Activated CD4-positive, alpha-beta T cell treated with anti-CD3 and anti-CD28 coated beads for 1 hour (primary cell): ENCODE measurements around the gene SCPEP1.
"Not testable (repeated sequence)": the region's sequence is repeated elsewhere in the genome, so short reads cannot be mapped to it uniquely, and the experiment has no call there.

Experiments
- DNase-seq: peaks from one replicate; pipeline ENCODE4 v3.0.0-alpha.2; 2020

SCPEP1 gene, protein sequence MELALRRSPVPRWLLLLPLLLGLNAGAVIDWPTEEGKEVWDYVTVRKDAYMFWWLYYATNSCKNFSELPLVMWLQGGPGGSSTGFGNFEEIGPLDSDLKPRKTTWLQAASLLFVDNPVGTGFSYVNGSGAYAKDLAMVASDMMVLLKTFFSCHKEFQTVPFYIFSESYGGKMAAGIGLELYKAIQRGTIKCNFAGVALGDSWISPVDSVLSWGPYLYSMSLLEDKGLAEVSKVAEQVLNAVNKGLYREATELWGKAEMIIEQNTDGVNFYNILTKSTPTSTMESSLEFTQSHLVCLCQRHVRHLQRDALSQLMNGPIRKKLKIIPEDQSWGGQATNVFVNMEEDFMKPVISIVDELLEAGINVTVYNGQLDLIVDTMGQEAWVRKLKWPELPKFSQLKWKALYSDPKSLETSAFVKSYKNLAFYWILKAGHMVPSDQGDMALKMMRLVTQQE

DNA sequence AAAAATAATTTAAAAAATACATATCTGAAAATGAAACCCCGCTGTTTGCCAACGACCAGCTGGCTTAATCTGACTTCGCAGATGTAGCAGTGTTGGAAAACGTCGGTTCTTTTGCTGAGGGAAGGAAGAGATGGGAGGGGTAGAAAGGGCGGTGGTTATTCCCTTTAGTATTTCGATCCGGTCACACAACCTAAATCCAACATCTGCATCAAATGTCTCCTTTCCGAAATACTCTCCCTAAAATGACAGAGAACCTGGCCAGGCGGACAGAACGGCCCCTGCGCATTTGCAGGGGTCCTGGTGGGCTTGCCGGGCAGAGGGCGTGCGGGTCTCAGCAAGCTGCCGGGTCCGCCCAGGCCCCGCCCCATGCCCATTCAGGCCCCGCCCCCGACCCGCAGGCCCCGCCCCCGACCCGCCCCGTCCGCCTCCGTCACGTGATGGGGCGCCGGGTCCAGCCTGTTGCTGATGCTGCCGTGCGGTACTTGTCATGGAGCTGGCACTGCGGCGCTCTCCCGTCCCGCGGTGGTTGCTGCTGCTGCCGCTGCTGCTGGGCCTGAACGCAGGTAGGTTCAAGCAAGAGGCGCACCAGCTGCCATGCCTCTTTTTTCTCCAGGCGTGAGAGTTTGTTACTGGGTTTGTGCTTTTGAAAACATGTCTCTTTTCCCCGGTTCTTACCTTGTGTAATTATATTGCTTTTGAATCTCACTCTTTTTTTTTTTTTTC, at the start of gene SCPEP1:
Gene SCPEP1, plus strand, starts transcription at position 459 of the 723 bp plus-strand sequence. Its CDS starts 29 bp downstream, at position 488.
- peak; percentile 74 for DNase-seq

DNA sequence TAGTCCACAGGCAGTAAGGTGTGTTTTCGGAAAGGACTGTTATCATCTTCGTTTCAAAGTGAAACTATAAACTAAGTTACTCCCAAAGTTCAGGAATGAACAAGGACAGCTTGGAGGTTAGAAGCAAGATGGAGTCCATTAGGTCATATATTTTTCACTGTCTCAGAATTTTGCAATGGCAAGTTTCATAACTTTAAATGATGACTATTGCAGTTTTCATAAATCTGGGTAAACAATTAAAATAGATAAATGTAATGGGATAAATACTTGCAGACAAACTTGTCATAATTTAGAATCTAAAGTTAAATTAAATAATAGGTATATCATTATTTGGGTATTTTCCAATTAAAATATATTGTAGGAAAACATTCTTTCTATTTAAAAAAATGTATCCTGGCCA, 49.3 kb upstream of the SCPEP1 start:
- no peak for DNase-seq

DNA sequence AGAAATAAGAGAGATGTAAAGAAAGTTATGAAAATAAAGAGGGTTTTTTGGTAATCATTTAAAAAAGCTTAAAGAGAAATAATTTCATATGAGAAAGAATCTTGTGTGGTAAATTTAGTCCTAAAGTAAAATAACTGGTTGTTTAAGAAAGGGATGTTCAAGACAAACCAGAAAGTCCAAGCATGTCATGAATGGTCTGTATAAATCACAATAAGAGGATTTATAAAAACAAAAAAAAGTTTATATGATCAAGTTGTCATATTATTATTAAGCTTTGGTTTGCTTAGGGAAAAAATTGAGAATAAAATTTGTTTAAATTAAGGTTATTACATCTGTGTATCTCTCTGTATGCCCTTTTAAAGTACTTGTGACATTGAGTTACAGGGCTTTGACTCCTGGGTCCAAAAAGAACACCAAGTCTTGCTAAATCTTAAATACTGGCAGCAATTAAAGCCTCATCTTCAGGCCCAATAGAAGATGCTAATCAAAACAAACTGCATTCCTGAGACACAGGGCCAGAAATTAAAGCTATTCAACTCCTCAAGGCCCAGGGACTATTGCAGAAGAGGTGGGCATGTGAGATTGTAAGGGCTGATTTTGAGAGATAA, 48.5 kb upstream of the SCPEP1 start:
- no peak for DNase-seq

DNA sequence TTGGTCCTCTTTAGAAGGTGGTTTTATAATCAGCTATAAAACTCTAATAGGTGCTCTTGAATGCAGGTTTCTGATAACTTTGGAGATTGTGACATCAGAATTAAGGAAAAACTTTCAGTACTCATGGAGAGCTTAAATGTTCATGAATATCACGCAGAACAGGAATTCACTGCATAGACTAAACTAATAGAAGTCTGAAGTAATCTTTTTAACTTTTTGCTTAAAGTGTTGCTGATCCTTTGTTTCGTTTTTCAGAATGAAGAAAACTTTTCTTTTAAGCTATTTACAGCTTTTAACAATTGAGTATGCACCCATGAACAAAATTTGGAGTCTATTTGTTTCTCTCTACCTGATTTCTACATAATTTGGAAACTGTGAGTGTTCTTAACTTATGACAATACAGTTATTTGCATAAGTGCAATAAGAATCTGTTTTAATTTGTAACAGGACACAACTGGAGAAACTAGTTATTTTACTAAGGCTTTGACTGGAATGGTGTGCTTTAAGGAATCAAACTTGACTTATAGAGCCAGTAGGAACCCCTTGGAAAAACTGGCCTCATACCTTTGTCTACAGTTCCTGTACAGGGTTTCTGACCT, 47.1 kb upstream of the SCPEP1 start:
- DNase-seq = no peak

DNA sequence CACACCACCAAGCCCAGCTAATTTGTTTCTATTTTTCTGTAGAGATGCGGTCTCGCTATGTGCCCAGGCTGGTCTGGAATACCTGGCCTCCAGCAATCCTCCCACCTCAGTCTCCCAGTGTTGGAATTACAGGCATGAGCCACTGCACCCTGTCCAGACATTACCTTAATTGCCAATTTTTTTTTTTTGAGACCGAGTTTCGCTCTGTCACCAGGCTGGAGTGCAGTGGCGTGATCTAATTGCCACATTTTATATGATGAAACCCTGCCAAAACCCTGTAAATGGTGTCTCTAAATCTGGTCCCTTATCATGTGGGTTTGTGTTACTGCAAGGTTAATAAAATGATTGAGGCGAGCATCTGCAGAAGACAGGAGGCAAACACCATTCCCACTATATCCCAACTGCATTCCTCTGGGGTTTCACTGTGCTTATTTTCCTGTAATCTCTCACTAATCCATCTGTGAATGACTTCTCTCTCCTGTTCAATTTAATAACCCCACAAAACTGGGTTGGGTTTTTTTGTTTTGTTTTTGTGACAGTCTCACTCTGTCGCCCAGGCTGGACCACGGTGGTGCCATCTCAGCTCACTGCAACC, 44.7 kb upstream of the SCPEP1 start:
- no peak for DNase-seq

DNA sequence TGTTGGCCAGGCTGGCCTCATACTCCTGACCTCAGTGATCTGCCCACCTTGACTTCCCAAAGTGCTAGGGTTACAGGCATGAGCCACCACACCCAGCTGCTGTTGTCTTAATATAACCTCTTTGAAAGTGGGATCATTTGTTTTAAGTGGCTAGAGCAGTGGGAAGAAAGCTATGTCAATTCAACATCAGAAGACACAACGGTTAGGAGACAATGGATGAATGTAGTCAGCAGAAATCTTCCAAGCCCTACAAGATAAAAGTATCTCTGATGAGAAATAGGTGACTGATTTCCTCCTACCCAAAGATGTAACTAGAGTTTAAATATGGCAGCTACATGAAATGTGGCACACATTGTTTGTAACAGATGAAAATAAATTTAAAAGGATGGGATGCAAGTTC, 44.1 kb upstream of the SCPEP1 start:
- no peak for DNase-seq

DNA sequence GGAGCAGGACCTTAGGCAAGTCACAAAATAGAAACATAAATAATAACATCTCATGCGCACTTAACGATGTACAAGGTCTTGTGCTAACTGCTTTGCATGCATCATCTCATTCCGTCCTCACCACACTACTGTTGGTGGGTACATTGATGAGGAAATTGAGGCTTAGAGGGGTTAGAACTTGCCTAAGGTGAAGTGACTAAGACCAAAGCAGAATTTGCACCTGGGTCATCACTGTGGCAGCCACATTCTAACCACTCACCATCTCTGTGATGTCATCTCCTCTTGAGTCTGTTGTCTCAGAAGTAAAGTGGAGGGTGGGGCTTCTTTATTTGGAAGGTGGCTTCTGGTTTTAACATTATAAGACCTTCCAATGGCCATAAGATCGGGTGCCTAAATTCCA, 43.7 kb upstream of the SCPEP1 start:
- DNase-seq = no peak

DNA sequence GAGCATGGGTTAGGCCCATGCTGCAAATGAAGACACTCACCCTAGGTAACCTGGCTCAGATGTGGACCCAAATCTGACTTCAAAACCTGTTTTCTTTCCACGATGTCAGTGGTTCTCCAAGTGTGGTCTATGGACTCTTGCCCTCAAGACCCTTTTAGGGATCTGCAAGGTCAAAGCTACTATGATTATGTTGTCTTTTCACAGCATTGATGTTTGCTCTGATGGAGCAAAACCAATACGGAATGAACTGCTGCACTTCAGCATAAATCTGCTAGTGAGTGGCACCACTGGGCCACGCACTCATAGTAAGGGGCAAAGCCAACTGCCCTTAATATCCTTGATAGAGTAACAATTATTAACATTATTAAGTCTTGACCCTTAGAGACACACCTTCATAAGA, 42.5 kb upstream of the SCPEP1 start:
- DNase-seq = no peak

DNA sequence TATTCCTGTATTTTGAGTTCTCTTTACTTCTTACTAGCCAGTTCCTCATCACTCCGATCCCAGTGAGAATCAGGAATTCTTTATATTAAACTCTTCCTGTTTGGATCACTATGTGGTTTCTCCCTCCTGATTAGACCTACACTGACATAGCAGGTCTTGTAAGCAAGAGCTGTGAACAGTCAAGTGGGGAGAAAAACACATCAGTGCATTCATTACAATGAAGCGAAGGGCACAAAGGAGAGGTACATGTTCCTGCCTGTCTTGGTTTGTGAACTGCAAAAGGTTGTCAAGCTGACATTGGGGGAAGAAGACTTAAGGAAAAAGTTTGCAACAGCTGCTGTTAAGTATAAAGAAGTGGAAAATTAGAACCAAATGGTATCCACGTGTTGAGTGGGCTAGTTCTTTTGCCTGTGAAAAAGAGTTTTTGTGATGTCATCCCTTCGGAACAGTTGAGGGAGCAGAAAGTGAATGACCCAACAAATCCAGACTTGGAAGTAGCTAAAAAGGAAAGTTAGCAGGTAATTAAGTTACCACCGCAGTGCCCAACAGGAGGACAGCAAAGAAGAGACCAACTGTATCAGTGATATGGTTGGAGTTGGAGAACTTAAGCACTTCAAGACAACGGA, 41.1 kb upstream of the SCPEP1 start:
- no peak for DNase-seq

DNA sequence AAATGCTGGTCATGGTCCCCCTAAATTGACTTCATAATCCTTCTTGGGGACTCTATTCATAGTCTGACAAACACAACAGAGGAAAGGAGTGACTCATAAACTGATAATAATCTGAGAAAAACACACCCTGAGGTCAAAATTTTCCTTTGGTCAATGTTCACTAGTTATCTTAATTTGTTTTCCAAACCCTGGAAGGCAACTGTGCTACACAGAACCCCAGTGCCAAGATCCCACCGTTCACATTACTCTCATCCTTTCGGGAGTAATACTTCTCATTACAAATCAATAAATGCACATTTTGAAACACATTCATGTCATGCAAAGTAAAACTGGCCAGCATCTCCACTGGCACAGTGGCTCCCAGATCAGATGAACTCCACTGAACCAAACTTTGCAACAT, 40.2 kb upstream of the SCPEP1 start:
- no peak for DNase-seq

DNA sequence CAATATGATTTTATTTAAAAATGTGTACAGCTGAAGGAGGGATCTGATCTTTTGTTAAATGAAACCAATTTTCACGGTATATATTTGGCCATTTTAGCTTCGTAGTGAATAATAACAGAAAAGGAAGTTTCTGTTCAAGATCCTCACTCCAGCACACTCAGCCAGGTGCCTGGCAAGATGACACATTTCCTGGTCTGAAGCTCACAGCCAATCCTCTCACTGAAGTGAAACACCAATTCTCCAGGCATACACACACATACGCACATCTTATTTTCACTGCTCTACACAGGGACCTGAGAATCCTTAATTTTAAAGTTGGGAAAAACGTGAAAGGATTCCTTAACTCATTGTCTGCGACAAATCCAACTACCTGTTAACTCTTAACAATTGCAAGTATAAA, 39.7 kb upstream of the SCPEP1 start:
- DNase-seq = not testable (repeated sequence)

DNA sequence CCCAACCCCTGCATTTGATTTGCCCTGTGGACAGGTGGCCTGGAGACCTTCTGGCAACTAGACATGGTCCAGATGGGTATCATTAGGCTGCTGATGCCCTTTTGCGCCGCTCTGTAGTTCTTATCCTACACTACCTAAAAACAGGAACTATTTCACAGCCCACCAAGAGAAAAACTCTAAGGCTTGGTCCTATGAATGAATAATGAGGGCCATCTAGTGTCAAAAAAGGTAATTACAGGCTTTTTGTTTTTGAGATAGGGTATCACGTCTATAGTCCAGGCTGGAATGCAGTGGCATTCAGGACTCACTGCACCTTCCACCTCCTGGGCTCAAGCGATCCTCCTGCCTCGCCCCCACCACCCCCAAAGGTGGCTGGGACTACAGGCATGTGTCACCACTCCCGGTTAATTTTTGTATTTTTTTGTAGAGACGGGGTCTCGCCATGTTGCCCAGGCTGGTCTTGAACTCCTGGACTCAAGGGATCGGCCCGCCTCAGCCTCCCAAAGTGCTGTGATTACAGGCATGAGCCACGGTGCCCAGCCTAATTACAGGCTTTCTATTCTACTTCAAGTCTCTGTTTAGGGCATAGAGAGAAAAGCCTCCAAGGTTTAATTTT, 38.0 kb upstream of the SCPEP1 start:
- DNase-seq = no peak

DNA sequence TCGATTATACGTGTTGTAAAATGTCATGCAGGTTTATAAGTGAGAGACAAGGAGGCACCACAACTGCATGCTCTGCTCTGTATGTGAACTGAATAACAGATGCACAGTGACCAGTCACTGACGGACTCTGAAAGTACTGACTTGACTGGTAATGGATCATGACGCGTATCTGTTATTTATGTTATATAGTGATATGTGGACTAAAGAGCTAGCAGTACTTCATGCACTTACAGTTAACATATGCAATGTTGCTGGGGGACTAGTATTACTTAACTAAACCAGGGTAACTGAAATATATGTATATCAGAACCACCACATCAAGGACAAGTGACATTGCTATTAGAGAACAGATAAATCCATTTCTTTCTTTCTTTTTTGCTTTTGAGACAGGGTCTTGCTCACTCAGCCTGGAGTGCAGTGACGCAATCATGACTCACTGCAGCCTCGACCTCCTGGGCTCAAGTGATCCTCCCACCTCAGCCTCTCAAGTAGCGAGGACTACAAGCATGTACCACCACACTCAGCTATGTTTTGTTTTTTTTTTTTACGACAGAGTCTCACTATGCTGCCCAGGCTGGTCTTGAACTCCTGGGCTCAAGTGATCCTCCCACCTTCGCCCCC, 34.3 kb upstream of the SCPEP1 start:
- no peak for DNase-seq

DNA sequence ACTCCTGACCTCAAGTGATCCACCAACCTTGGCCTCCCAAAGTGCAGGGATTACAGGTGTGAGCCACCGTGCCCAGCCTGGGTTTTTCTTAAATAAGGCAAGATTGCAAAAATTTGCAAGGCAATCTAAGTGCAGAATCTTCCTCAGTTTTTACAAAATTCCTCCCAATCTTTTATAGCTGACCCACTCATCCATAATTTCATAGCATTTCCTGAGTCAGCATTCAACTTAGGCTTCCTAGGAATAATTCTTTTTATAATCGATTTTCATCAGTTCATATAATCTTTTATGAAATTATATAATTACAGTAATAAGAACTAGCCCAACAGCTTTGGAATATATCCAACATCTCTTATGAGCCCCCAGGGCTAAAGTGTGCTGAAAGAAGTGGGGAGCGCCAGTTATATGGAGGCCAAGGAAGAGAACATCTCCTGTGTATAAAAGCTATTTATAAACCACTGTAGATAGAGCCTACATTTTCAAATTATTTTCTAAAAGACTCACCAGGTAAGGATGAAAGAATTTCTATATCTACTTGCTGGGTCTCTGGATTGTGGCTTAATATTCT, 31.9 kb upstream of the SCPEP1 start:
- DNase-seq = no peak

DNA sequence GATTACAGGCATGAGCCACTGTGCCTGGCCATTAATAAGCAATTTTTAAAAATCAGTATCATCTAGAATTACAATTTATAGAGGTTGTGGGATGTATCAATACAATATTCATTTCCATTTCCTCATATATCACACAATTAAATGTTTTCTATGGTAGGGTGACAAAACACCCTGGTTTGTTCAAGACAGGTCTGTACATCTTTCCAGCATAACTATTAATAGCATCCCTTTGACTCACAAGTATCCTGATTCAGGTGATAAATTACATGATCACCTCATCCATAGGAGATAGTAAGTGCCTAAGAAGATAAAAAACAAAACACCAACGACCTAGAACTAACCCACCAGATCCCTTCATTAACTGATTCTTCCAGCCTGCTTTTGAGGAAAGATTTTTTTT, 30.2 kb upstream of the SCPEP1 start:
- no peak for DNase-seq

DNA sequence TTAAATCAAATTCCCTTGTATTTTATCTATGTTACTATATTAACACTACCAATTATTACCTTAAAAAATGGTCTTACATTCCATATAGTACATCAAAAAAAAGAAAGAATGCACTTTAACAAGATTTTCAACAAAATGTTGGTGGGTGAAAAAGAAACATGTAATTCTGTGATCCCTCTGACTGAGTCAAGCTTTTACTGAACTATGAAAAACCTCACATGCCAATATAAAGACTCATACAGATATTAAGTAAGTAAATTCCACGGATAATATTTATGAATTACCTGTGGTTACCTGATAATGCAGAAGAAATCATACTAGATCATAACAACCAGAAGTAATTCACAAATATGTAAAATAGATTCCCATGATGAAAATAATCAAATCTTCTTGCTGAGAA, 29.4 kb upstream of the SCPEP1 start:
- DNase-seq = no peak

DNA sequence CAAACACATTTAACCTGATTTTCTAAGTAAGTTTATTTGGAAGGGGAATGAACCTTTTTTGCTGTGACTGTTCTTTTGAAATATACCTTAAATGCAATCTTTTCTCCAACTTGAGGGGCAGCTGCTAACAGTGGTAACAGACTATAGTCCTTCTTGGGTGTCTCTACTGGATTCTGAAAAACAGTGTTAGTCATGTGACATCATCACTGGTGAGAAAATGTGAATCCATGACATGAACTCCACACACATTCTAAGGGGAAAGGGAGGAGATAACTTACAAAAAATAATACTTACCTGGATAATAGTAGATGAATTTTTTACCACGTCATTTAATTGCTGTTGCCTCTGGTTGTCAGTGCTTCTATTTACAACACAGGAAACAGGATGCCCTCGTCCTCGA, 28.3 kb upstream of the SCPEP1 start:
- DNase-seq = no peak

DNA sequence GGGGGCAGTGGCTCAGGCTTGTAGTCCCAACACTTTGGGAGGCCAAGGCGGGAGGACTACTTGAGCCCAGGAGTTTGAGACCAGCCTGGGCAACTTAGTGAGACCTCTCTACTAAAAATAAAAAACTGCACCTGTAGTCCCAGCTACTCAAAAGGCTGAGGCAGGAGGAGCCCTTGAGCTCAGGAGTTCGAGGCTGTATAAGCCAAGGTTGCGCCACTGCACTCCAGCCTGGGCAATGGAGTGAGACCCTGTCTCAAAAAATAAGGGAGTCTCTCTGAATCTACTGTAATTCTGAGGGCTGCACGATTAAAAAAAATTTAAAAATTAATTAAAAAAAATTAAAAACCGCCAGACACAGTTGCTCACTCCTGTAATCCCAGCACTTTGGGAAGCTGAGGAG, 20.9 kb upstream of the SCPEP1 start:
- no peak for DNase-seq

DNA sequence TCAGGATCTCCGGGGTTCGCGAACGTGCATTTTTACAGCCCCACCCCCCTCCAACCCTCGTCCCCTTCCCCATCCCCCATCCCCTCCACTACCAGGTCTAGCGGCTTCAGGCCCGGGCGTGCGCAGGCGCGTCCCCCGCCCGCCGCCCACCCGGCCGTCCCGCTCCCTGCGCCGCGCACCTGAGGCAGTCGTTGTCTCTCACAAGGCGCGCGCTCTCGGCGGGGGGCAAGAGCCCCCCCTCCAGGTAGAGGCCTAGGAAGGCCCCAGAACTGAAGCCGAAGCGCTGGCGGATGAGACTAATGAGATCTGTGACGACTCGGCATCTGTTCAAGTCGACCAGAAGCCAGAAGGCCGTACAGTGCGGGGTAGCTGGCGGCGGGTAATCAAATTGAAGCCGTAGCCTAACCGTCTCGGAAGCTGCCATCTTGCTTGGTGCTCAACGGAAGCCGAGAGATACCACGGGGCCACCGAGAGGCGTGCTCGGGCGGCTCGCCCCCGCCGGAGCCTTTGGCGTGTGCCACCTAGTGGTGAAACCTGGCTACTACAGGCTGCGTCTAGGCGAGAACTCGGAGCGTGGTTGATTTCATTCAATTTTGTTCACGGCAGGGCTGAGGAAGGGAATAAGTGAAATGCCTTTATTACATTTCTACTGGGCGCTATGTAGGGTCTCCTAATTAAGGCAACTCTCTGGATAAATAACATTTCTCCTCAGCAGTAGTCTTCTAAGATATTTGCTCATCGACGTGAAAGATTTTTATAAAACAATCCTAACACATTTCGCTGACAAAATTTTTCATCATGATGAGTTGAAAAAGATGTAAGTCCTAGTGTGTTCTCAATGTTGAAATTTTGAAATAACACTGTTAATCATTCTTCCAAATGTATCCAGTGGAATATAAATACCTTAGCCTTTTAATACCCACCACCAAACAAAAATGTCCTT, 17.1 kb upstream of the SCPEP1 start, which contains the start of gene COIL:
Gene COIL, minus strand, starts transcription at position 455 of the 943 bp plus-strand sequence. Its CDS starts 31 bp downstream, at position 424.
- DNase-seq = peak; percentile 90

DNA sequence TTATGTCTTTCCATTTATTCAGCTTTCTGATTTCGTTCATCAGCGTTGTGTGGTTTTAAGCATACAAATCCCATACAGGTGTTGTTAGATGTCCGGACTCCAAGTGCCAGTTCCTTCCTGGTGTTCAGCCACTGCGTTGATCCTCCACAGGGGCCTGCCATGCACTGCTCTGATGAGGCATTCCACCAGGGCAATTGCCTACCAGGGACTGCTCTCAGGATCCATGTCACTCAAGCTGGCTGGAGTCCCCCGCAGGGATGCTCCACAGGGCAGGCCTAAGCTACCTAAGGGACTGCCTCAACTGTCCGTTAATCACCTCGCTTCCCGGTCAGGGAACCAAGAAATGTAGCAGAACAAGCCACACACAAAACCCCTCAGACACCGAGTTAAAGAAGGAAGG, 12.7 kb upstream of the SCPEP1 start:
- not testable (repeated sequence) for DNase-seq
